ENCODE data around the gene MPC1.

Gene MPC1

GRCh38 chr6:166343150-166343487 lies 39.6 kb downstream of the MPC1 start:
- no peak for DNase-seq

GRCh38 chr6:166342349-166343149 lies 40.2 kb downstream of the MPC1 start, which contains the start of gene SFT2D1:
Gene SFT2D1 (minus strand): TSS chr6:166342545. CDS start chr6:166342481, 64 bp downstream.
- DNase-seq = peak; percentile 71 to 72

GRCh38 chr6:166341977-166342348 lies 40.8 kb downstream of the MPC1 start:
- peak in 1 of 2 donors; percentile 11 for DNase-seq

GRCh38 chr6:166341464-166341863 lies 41.3 kb downstream of the MPC1 start:
- DNase-seq = no peak

GRCh38 chr6:166338854-166339253 lies 43.9 kb downstream of the MPC1 start:
- no peak for DNase-seq

- no peak for DNase-seq
These were observed 45.9 kb downstream of the MPC1 start for GRCh38 chr6:166336847-166337246.

- no peak for DNase-seq
These were observed 47.1 kb downstream of the MPC1 start for GRCh38 chr6:166335378-166336302.

- no peak for DNase-seq
These were observed 47.9 kb downstream of the MPC1 start for GRCh38 chr6:166334878-166335277.

- DNase-seq = no peak
These were observed 49.4 kb downstream of the MPC1 start for GRCh38 chr6:166333172-166333995.

- no peak for DNase-seq
These were observed 51.0 kb downstream of the MPC1 start for GRCh38 chr6:166331503-166332415.

GRCh38 chr6:166330612-166331011 lies 52.1 kb downstream of the MPC1 start:
- no peak for DNase-seq

GRCh38 chr6:166325383-166326042 lies 57.2 kb downstream of the MPC1 start:
- no peak for DNase-seq

GRCh38 chr6:166323395-166323794 lies 59.3 kb downstream of the MPC1 start:
- no peak for DNase-seq

GRCh38 chr6:166318649-166319600 lies 63.8 kb downstream of the MPC1 start:
- DNase-seq = no peak

GRCh38 chr6:166318227-166318626 lies 64.5 kb downstream of the MPC1 start:
- DNase-seq = no peak

- no peak for DNase-seq
These were observed 65.2 kb downstream of the MPC1 start for GRCh38 chr6:166317261-166318212.

- DNase-seq = no peak
These were observed 67.3 kb downstream of the MPC1 start for GRCh38 chr6:166315436-166315835.
